ENCODE measurements around the gene ARHGEF16. TPM values are rescaled to one million over a fixed set of nuclear protein-coding genes. Genes with fewer than 3 reads are reported as not detected.

The ARHGEF16 gene
- polyA plus RNA-seq, 1 of the 3 experiments (the other 2 are of a cell fraction), result 0.18 TPM

DNA sequence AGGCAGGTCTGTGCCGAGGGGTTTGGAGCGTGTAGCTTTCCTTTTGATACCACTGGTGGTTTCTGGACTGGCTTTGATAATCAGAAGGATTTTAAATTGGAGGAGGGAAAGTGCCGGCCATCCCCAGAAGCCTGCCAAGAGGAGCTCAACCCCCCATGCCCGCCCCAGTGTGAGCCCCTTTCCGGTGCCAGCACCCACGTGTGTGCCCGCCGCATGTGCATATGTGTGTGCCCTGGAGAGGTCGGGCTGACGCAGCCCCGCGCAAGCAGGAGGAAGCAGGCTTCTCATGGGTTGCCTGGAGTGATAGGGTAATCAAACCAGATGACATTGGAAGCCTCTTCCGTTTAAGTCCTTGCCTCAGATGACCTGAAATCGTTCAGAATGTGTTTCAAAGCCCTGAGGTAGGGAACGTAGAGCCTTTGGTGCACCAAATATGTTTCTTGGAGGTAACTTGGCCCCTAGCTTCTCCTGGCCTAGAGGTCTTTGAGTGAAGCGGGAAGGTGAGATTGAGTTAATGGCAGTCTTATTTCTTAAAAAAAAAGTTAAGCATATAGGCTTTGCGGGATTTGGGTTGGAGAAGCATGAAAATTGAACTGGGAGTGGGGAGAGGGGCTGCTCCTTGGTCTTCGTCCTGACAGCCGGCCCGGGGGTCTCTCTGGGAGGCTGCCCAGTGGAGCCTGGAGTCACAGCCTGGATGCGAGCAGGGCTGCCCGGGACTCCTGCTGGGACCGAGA is 34.1 kb upstream of the ARHGEF16 start:
- Histone ChIP-seq H3F3A (replicated peaks; ENCODE audit: insufficient read depth) (no peaks in the 10 kb centered on the region), H3K27me3 (ENCODE audit: insufficient read depth) (peaks cover 21% of the 10 kb centered on the region), H3K36me3 (replicated peaks in 1 of 2; ENCODE audit: control insufficient read depth in 1 of 2, insufficient read depth in 2 of 2, low read length in 1 of 2) (no peaks in the 10 kb centered on the region), H3K9ac (no peak overlapping the region), H3K27ac (ENCODE audit: low read depth in 2 of 2, low read length in 1 of 2) (no peak overlapping the region), H2AFZ (ENCODE audit: low read depth) (no peak overlapping the region), H3K9me3 (no peaks in the 10 kb centered on the region), H3K79me2 (ENCODE audit: insufficient read depth) (no peaks in the 10 kb centered on the region), H4K20me1 (ENCODE audit: insufficient read depth) (no peaks in the 10 kb centered on the region), H3K4me3 (ENCODE audit: low read depth in 2 of 2, low read length in 1 of 2) (no peak overlapping the region), H3K4me1 (ENCODE audit: control insufficient read depth in 1 of 2, insufficient read depth in 2 of 2, low read depth in 1 of 2, low read length in 1 of 2) (no peaks in the 10 kb centered on the region), H3K9me2 (no peaks in the 10 kb centered on the region), H3K4me2 (no peak overlapping the region)
- TF ChIP-seq TAF1 (IDR thresholded peaks at IDR 0.05; ENCODE audit: borderline replicate concordance, low read depth, low read length) (no peak), FOSL2 (IDR thresholded peaks at IDR 0.05; ENCODE audit: borderline replicate concordance, low read depth) (no peak), NRF1 (IDR thresholded peaks at IDR 0.05; ENCODE audit: low read depth, low read length) (no peak), CHD2 (IDR thresholded peaks at IDR 0.05; ENCODE audit: low read length, partially characterized antibody) (no peak), SIN3A (IDR thresholded peaks at IDR 0.05; ENCODE audit: borderline replicate concordance, low read depth, low read length) (no peak), GABPA (IDR thresholded peaks at IDR 0.05; ENCODE audit: low read depth) (no peak)
- TF ChIP-seq, protein P1, sequence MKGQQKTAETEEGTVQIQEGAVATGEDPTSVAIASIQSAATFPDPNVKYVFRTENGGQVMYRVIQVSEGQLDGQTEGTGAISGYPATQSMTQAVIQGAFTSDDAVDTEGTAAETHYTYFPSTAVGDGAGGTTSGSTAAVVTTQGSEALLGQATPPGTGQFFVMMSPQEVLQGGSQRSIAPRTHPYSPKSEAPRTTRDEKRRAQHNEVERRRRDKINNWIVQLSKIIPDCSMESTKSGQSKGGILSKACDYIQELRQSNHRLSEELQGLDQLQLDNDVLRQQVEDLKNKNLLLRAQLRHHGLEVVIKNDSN (IDR thresholded peaks at IDR 0.05; ENCODE audit: borderline replicate concordance, low read depth), result no peak
- TF ChIP-seq, protein P2, sequence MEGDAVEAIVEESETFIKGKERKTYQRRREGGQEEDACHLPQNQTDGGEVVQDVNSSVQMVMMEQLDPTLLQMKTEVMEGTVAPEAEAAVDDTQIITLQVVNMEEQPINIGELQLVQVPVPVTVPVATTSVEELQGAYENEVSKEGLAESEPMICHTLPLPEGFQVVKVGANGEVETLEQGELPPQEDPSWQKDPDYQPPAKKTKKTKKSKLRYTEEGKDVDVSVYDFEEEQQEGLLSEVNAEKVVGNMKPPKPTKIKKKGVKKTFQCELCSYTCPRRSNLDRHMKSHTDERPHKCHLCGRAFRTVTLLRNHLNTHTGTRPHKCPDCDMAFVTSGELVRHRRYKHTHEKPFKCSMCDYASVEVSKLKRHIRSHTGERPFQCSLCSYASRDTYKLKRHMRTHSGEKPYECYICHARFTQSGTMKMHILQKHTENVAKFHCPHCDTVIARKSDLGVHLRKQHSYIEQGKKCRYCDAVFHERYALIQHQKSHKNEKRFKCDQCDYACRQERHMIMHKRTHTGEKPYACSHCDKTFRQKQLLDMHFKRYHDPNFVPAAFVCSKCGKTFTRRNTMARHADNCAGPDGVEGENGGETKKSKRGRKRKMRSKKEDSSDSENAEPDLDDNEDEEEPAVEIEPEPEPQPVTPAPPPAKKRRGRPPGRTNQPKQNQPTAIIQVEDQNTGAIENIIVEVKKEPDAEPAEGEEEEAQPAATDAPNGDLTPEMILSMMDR (IDR thresholded peaks at IDR 0.05), result no peak
- WGBS (ENCODE audit: low lambda C conversion rate), result 5% methylated on average over 18 of the region's 23 CpGs
- ChIA-PET POLR2A (no interaction called here), CTCF (interaction anchor here (0.5 to 1.5 kb wide), 6 partner anchors 10 to 33 kb away, joined by 3 to 8 read pairs (median 3); no protein-coding TSS in a partner anchor)
- DNase-seq, result no peak

DNA sequence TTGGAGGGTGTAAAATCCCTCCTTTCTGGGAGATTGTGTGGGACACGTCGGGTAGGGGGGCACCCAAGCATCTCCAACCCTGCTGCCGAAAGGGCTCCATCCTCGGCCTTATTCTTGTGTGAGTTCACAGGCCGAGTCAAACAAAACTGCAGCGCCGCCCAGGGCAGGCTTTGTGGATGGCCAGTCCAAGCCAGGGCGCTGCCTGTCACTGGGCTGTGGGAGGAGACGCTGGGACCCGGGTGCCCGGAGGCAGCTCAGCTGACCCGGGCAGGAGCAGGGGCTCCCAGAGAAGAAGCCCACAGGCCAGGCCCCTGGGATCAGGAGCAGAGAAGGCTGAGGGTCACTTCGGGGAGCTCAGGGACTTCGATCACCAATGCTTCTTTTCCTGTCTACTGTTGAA is 31.8 kb upstream of the ARHGEF16 start:
- 20% methylated on average over 9 of the region's 14 CpGs for WGBS (ENCODE audit: low lambda C conversion rate)
- Histone ChIP-seq H3K27me3 (ENCODE audit: insufficient read depth) (peaks cover 21% of the 10 kb centered on the region), H3K4me3 (ENCODE audit: low read depth in 2 of 2, low read length in 1 of 2) (no peak overlapping the region), H3K9ac (no peak overlapping the region), H3K9me3 (no peaks in the 10 kb centered on the region), H2AFZ (ENCODE audit: low read depth) (no peak overlapping the region), H3K27ac (ENCODE audit: low read depth in 2 of 2, low read length in 1 of 2) (no peak overlapping the region), H4K20me1 (ENCODE audit: insufficient read depth) (no peaks in the 10 kb centered on the region), H3K36me3 (replicated peaks in 1 of 2; ENCODE audit: control insufficient read depth in 1 of 2, insufficient read depth in 2 of 2, low read length in 1 of 2) (no peaks in the 10 kb centered on the region), H3K4me2 (no peak overlapping the region), H3K79me2 (ENCODE audit: insufficient read depth) (no peaks in the 10 kb centered on the region), H3F3A (replicated peaks; ENCODE audit: insufficient read depth) (no peaks in the 10 kb centered on the region), H3K4me1 (ENCODE audit: control insufficient read depth in 1 of 2, insufficient read depth in 2 of 2, low read depth in 1 of 2, low read length in 1 of 2) (no peaks in the 10 kb centered on the region), H3K9me2 (no peaks in the 10 kb centered on the region)
- ChIA-PET POLR2A (no interaction called here), CTCF (interaction anchor here (0.6 to 1.8 kb wide), 2 partner anchors 68 to 417 kb away, joined by 3 to 5 read pairs; no protein-coding TSS in a partner anchor)
- TF ChIP-seq ELF1 (IDR thresholded peaks at IDR 0.05), result no peak
- TF ChIP-seq RFX5 (IDR thresholded peaks at IDR 0.05; ENCODE audit: low read length), result no peak
- no peak for TF ChIP-seq SIN3A (IDR thresholded peaks at IDR 0.05; ENCODE audit: borderline replicate concordance, low read depth, low read length)
- TF ChIP-seq, protein P3, sequence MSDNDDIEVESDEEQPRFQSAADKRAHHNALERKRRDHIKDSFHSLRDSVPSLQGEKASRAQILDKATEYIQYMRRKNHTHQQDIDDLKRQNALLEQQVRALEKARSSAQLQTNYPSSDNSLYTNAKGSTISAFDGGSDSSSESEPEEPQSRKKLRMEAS (IDR thresholded peaks at IDR 0.05; ENCODE audit: low read depth), result no peak
- no peak for TF ChIP-seq SMC3 (IDR thresholded peaks at IDR 0.05; ENCODE audit: low read depth, low read length)
- TF ChIP-seq, protein P4, sequence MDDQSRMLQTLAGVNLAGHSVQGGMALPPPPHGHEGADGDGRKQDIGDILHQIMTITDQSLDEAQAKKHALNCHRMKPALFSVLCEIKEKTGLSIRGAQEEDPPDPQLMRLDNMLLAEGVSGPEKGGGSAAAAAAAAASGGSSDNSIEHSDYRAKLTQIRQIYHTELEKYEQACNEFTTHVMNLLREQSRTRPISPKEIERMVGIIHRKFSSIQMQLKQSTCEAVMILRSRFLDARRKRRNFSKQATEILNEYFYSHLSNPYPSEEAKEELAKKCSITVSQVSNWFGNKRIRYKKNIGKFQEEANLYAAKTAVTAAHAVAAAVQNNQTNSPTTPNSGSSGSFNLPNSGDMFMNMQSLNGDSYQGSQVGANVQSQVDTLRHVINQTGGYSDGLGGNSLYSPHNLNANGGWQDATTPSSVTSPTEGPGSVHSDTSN (IDR thresholded peaks at IDR 0.05), result no peak
- TF ChIP-seq, protein P5, sequence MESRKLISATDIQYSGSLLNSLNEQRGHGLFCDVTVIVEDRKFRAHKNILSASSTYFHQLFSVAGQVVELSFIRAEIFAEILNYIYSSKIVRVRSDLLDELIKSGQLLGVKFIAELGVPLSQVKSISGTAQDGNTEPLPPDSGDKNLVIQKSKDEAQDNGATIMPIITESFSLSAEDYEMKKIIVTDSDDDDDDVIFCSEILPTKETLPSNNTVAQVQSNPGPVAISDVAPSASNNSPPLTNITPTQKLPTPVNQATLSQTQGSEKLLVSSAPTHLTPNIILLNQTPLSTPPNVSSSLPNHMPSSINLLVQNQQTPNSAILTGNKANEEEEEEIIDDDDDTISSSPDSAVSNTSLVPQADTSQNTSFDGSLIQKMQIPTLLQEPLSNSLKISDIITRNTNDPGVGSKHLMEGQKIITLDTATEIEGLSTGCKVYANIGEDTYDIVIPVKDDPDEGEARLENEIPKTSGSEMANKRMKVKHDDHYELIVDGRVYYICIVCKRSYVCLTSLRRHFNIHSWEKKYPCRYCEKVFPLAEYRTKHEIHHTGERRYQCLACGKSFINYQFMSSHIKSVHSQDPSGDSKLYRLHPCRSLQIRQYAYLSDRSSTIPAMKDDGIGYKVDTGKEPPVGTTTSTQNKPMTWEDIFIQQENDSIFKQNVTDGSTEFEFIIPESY (IDR thresholded peaks at IDR 0.05; ENCODE audit: borderline replicate concordance, low read depth), result no peak
- TF ChIP-seq NRF1 (IDR thresholded peaks at IDR 0.05; ENCODE audit: low read depth, low read length), result no peak
- no peak for TF ChIP-seq GATA2 (CRISPR knock-in tag; IDR thresholded peaks at IDR 0.05)
- TF ChIP-seq TCF12 (IDR thresholded peaks at IDR 0.05), result no peak
- TF ChIP-seq FOXJ3 (CRISPR knock-in tag; IDR thresholded peaks at IDR 0.05), result no peak
- no peak for TF ChIP-seq FOSL2 (IDR thresholded peaks at IDR 0.05; ENCODE audit: borderline replicate concordance, low read depth)
- TF ChIP-seq EP300 (IDR thresholded peaks at IDR 0.05; ENCODE audit: borderline replicate concordance in 1 of 2, low read depth in 1 of 2, low read length in 1 of 2), result no peak
- TF ChIP-seq TEAD4 (IDR thresholded peaks at IDR 0.05; ENCODE audit: borderline replicate concordance, insufficient read depth), result no peak
- TF ChIP-seq YY1 (IDR thresholded peaks at IDR 0.05; ENCODE audit: low read depth), result no peak
- no peak for TF ChIP-seq POLR2AphosphoS5 (IDR thresholded peaks at IDR 0.05; ENCODE audit: low read depth, low read length)
- DNase-seq, result no peak

Measured in SK-N-SH (cell line).